TTC549 (cell line): ENCODE results near the gene GCG.

Experiments used
- FAIRE-seq: peaks from 2 replicates; lab custom pipeline; 2012; peaks lifted over from hg19 to GRCh38; lab: Jason Lieb, UNC

The GCG gene

DNA sequence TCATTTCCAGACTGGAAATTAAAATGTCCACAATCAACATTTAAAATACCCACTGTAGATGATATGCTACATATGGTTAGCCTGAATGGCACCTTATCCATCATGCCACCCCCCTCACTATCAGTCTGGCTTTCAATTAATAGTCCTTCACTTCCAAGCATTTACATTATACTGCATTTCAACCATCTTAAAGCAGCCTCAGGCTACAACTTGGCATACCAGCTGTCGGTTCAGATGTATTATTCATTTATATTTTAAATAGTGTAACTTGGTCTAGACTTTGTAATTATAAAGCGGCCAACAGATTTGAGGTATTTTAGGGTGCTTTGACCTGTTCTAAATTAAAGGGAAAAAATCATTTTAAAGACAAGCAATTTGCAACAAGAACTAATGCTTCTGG, 2.6 kb downstream of the GCG start:
- FAIRE-seq, result no peak

DNA sequence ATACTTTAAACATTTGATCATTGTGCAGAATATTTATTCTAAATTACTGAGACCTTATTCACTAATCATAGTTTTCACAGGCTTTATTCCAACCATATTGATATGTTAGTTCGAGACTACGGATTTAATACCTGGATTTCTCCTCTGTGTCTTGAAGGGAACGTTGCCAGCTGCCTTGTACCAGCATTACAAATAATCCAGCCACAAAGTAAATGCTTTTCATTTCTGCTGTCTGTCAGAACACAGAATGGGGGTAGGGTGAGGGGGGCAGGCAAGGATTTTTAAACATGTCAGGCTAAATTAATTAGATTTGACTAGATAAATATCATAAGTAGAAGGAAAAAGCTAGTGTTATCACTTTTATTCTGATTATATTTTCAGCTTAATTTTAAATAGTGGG, 3.1 kb downstream of the GCG start:
- peak; percentile 49 for FAIRE-seq

DNA sequence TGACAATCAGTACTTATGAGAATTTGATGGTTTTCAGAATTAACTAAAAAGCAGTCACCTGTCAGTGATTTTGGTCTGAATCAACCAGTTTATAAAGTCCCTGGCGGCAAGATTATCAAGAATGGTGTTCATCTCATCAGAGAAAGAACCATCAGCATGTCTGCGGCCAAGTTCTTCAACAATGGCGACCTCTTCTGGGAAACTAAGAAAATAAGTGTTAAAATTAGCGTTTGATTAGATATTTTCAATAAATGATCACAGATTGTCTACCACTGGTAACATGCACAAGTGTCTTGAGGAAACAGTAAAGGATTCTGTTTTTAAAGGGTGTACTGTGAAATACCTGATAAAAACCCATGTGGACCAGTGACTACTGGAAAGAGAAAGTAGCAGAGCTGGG, 8.1 kb downstream of the GCG start:
- peak; percentile 54 for FAIRE-seq

DNA sequence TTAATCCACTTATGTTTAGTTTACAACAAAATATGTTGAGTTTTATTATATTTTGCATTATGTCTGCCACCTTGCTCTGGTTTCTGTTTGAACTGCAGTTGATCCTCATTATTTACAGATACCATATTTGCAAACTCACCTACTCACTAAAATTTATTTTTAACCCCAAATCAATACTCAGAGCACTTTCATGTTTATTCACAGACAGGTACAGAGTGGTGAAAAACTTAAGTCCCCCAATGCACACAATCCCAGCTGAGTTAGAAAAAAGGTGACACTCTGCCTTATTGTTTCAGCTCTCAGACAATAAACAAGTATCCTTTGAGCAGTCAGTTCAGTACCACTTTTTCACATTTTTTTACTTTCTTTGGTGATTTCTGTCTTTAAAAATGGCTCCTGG, 13.7 kb downstream of the GCG start:
- FAIRE-seq, result no peak

DNA sequence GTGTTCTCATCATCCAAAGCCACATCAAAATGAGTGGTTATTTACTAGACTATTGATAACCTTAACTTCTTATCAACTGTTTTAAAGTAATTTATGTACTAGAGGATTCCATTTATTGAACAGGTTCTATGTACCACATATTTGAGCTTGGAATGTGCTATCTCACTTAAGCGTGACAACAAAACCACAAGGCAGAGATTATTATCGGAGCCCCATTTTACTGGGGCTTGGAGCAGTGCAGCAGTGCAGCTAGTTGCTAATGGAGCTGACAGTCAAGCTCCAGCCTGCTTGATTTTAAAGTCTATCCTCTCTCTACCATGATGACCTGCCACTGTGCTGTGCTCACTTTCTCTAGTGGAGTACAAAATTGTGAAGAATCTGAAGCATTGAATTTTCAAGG, 24.6 kb downstream of the GCG start:
- peak; percentile 75 for FAIRE-seq

DNA sequence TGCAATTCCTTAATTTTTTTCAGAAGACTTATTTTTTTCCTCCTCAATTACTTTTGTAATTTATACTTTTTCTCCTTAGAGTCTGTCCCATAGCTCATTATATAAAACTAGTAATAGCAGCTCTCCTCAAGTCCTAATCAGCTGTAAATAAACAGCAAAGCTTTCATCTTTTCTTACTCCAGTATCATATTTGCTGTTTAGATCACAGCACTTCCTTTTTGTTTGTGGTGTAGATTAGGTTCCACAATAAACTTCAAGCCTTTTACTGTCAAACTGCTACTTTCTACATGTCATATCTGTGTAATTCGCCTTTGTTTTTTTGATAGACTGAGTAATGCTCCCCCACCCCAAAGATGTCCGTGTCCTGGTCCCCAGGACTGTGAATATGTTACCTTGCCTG, 25.5 kb downstream of the GCG start:
- no peak for FAIRE-seq

DNA sequence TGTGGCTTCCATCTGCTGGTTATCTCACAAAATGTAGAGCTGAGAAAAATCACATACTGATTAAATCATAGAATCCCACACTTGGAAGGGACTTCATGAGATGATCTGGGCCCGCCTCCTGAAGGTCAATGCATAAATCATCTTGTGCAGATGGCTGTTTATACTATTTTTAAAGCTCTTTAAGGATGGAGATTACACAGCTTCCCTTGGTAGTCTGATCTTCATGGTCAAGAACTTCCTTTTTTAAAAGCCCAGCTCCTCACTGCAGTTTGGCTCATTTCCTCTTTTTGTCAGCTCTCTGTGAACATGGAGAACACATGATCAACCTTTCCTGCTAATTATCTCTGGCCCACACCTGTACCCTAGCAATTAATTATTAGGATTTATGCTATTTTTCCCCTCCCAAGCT, 25.9 kb downstream of the GCG start:
- FAIRE-seq, result no peak

DNA sequence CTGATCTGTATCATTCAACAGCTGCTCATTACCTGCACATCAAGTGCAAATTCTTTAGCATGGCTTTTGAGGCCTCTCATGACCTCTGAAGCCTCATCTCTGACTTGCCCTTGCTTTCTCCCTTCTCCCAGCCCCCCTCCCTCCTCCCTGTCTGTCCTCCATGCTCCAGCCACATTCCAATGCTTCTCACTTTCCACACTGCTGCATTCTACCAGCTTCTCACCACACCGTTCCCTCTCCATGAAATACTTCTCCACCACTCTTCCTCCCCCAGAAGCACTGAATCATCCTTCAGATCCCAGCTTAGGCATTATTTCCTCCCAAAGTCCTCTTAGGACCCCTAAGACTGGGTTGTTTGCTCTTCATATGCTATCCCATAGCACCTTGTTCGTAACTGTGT, 26.9 kb downstream of the GCG start:
- FAIRE-seq, result no peak

DNA sequence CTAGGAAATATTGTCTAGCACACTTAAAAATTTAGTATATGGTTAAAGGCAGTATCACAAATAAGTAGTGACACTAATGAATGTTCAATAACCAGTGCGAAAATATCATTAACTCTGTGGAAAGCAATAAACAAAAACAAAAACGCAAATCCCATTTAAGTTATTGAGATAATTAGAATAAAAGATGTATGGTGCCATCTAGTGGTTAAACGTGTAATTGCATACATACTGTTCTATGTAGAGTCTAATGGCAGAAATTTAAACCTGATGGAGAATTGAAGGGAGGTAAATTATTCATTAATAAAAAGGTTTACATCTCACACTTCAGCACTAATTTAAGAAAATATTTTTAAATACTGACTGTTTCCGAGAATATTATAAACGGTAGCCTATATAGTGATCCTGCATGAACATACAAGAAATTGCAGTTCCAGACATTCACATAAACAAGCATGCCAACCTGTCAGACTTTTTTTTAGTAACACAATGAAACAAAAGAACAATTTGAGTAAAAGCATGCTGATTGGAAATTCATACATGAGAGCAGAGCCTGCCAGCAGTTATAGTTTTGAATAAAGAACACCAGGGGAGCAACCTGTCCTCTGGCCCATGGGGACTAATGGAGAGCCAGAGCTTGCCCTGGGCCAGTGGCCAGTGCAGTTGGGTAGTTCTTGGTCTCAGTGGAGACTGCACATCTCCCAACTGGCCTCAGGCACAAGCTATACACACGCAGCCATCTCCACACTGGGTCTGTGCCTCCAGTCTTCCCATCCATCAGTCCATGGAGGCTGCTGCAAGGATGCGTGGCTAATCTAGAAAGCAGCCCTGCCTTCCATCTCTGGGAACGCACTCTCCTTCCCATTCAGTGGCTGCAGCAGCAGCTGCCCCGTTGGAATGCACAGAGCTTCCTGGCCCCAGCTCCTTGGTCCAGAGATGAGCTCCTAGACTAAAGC, 28.0 kb downstream of the GCG start:
- peak; percentile 98 for FAIRE-seq

DNA sequence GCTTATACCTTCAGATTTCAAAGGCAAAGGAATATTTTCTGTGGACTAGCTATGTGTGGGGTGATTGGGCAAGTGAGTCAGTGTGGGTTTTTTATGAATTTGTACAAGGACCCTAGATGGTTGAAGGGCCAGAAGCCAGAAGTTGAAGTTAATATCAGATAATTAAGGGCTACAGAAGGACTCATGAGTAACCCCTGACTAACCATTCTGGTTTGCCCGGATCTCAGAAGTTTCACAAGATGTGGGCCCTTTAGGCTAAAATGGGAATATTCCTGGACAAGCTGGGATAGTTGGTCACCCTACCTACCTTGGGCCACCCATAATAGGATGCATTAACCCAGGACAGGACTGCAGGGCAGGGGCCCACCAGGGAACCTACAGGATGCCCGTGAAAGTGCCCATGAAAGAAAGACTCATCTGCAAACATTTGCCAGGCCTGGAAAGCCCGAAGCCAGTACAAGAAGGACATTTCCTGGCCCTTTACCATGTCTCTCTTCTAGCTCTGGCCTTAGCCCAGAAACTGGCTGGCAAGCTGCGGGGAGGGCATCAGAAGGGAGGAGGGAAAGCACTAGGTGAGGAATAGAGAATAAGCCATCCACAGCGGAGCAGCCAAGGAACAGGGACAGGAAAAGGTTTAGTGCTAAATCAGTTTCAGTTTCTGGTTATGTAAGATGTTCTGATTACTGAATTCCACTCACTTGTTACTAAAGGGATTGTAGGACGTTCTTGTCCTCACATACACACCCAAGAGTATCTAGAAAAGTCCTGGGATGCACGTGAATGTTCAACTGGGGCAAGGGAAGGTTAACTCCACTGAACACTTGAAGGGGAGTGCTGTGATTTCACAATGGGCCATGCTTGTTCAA, 33.6 kb downstream of the GCG start:
- no peak for FAIRE-seq

DNA sequence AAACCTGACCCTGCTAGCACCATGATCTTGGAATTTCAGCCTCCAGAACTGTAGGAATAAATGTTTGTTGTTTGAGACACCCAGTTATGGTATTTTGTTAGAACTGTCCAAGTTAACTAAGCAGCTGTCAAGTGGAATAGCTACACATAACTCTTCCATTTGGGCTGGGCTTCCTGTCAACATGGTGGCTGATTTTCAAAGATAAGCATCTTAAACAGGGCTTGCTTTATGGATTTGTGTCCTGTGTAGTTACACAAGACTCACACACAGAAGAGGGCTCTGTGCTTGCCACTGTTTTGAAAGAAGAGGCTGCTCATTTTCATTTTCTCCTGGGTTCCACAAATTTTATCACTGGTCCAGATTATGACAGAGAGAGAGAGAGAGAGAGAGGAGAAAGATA, 35.7 kb downstream of the GCG start:
- FAIRE-seq, result no peak

DNA sequence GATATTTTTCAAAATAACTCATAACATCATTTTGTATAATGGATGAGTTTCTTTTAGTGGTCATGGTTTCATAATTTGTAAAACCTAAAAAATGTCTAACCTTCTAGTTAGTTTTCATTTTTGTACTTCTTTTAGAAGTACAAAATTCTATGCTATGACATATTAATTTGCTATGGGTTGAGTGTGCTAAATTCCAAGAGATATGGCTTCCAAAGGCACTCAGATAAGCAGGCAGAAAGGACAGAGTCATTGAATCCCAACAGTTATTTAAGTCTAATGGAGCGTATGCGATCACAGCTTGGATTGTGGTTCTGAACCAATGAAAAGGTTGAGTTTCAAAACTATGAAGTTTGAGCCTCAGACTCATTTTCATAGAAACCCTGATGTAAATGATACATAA, 37.0 kb downstream of the GCG start:
- peak; percentile 31 for FAIRE-seq

DNA sequence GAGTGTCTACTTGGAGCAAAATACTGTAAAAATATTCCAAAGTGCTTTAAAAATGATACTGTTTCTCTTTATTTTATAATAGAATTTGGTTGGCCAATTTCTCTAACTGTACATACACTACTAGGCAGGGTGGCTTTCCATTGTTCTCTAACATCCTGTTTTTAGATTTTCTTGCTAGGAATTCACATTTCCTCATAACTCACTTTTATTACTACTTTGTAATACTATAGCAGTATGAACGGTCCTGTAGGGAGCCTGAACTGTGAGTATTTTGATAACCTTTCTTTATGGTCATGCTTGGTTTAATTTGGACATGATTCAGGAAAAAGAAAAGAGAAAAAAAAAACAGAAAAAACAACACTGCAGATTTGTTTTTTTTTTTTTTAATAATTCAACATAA, 37.8 kb downstream of the GCG start:
- peak; percentile 42 for FAIRE-seq

DNA sequence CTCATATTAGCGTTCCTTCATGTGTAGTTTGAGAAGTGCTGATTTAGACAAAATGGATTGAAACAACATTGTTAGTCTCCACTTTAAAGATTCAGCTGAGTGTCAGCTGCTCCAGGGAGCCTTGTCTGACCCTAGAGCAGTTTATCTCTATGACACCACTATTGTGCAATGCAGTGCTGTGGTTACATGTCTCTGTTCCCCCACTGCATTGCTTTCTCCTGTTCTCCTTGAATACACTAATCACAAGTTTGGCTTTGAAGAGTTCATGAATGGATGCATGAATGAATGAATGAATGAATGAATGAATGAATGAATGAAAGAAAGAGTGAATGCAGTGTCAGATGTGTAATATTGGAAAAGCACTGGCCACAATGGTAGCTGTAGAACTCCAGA, 38.3 kb downstream of the GCG start:
- no peak for FAIRE-seq

DNA sequence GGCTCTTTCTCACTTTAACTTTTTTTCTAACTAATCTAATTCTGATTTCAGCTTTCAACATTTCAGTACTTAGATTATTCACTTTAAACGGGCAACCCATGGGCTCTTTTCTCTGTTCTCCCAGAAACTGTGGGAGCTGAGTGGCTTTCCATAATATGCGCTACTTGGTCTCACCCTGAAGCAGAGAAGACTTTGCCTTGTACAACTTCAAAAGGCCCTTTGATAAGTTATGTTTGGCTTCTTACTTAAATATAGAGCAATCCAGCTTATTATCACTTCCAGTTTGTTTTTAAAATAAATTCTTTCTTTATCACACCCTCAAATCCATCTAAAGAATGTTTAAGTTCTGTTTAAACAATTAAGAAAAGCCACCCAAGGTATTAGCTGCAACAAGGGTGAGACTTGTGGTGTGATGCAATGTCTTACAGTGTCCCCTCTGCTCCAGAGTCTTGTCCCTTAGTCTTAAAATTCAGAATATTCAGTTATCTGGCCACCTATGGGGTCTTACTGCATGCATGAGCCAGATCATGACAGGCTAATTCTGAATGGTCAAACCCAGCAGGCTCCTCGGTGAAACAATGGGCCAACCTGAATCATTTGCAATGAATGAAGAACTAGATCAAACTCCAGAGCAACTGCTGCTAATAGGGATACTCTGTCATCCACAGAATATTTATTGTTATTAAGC, 38.8 kb downstream of the GCG start:
- no peak for FAIRE-seq

DNA sequence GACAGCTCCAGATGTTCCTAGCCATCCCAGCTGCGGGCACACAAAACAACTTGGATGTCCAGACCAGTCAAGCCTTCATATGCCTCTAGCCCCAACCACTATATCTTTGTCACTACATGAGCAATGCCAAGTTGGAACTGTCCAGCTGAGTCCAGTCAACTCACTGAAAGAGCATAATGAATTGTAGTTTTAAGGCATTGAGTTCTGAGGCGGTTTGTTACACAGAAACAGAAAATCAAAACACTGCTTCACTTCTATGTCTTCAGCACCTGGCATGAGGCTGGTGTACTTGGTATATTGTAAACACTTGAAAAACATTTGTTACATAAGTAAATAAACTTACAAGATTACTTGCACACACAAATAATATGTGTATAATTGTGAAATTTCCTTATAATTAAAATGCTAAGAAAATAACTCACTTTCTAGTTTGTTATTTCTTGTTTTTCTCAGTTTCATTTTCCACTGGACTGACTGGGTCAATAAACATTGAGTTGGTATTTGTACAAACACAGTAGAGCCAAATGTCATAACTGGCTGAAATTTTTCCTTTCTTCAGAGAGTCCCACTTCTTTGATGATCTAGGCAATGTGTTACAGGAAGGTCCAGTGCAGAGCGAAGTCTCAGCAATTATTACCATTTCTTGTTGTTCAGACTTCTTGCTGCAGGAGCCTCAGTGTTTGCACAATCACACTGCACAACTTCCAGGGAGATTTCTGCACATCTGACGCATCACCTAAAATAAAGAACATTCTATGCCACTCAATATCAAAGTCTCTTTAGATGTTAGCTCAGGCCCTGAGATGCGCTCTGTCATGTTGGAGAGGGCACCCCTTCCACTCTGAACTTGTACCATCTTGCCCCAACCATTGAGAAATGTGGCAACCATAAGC, 39.8 kb downstream of the GCG start:
- peak; percentile 67 for FAIRE-seq

DNA sequence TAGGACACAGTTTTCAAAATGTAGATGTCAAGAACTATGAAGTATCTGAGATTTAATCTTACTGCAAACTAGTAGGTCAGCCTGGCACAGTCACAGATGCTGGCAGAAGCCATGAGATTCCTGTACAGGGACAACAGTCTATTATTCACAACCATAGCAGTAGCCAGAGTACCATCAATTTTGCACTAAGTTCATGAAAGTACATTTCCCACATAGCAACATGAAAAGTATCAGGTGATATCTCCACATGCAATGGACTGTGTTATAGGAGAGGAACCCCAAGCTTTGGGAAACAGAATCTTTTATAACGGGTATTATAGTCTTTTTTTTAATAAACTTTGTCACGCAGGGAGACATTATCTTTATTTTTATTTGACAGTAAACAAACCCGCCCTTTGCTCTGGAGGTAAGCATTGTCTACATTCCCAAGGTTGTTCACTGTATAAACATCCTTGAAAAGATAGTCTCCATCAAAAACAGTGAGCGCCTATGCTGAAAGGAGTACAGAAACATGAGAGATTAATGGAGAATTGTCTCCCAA, 44.6 kb downstream of the GCG start:
- peak; percentile 87 for FAIRE-seq

DNA sequence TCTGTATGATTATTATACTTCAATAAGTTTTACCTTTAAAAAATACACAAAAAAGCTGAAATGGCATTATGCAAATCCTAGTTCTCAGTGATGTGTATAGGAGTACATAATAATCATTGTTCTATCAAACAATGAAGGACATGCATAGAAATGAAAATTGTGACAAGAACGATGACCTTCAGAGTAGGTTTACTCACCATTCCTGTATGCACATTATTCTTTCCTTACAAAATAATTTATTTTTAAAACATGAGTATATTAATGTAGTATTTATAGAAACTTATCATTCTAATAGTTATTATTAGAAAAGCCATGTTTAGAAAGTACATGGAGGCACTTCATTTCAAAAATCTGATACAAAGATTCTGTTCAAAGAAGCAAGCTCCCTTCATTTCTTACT, 45.3 kb downstream of the GCG start:
- peak; percentile 71 for FAIRE-seq

DNA sequence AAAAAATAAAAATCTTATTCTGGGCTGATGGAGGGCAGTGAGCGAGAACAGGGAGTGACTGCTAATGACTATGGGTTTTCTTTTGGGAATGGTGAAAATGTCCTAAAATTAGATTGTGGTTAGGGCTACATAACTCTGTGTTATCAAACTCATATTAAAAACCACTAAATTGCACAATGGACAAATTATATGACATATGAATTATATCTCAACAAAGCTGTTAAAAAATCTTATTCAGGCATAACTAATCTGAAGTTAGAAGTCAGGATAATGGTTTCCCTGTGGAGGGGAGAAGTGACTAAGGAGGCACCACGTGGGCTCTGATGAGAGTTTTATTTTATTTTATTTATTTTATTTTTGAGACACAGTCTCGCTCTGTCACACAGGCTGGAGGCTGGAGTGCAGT, 45.9 kb downstream of the GCG start:
- FAIRE-seq, result peak; percentile 90

DNA sequence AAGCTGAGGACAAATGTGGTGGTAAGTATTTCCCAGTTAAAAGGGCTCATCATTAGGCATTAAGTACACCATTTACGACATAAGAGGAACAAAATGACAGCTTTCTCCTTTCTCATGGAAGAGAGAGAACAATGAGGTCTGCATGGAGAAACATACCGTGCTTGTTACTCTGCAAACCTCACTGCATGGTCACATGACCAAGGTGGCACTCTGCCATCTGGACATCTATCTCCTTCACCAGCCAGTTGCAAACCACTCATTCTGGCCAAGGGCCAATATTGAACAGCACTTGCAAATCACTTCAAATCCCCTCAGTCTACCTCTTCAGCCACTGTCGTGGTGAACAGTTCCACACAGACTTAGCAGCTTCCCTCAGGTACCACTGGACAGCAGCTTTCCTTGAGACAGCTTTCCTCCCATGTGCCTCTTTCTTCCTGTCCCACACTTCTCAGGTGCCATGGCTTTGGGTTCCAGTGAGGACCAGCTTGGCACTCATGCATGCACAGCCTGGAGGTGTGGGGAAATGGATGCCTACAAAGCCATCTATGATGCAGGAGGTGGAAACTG, 48.5 kb downstream of the GCG start:
- FAIRE-seq, result no peak

DNA sequence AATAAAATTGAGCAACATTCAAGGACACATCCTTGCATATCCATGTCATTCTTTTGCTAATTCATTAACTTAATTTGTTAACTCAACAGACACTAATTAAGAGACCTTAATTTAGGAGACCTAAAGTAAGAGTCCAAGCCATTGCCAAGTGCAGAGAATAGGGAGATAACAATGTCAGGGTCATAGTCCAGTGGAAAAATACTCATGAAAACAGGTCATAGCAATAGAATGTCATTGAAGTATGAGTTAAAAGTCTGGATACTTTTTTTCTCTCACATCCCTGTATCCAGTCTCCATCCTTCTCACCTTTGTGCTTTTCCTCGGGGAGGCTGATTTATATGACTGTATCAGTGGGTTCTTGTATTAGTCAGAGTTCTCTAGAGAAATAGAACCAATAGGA, 51.5 kb downstream of the GCG start:
- FAIRE-seq, result no peak
